Activated T-cell treated with anti-CD3 and anti-CD28 coated beads for 24 hours (primary cell): Measurements from ENCODE around the gene CGREF1.

Source experiments
- DNase-seq: peaks from one replicate; pipeline ENCODE4 v3.0.0-alpha.2; 2020; ENCODE audit warnings: low read depth

CGREF1 gene

DNA sequence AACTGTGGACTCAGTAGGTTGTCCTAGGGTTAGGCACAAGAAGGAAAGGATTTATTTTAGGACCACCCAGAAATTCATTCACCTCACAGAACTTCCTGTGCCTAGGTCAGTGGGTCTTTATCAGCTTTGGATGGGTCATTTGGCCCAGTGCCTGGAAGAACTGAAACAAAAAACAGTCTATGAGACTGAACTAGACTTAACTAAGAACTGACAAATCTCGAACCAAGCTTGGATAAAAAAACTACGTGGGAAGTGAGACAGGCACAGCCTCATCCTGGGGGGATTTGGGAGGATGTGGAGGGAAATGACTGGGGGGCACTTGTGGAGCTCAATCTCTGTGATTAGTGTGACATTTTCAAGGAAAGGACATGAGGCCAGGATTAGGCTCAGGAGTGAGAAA is 45.1 kb downstream of the CGREF1 start:
- DNase-seq = no peak

DNA sequence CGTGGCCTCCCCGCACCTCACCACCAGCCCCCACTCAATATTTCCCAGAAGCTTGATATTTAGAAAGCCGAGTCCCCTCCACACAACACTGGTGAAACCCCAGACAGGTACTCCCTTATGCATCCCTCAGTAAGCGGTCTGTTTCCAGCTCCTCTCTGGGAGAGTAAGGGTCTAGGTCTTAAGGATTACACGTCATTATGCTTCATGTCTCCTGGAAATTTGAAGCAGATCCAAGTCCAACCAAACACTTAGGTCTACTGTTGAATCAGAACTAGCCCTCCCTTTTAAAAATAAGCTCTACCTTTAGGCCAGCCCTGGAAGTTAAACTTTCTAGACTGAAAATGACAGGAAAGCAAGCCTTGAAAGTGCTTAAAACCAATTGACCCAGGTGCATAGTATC is 46.0 kb downstream of the CGREF1 start:
- no peak for DNase-seq

DNA sequence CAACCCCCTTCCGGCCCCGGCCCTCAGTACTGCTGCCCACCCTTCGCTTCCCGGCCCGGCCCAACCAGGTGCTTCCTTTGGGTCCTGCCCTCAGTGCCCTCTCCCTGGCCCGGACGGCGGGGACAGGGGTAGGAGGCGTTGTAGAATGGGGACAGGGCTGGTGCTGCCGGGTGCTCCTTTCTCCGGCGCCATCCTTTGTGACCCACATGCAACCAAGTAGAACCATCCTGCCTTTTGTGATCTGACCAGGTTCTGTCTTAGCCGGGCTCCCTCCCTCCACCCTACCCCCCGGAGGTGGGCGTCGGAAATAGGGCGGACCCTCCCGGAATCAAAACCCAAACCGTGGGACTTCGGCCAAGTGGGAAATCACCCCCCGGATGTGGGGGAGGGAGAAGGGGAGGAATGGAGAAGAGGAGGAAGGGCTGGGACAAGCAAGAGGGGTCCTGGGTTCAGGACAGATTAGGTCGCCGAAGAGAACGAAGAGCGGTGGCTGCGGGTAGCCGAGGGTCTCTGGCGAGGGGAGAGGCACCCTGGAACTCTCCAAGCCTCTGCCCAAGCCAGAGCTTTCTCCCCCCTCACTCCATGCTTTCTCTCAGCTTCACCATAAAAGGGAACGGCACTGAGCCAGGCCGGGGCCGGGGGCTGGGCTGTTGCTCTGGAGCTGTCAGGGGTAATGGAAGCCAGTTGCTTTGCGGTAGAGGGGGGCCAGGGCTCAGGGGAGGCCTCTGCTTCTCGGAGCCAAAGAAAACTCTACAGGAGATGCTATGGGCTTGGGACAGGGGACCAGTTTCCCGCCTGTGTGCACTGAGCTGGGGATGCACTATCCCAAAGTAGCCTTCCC is 46.7 kb downstream of the CGREF1 start:
- peak; percentile 12 for DNase-seq

DNA sequence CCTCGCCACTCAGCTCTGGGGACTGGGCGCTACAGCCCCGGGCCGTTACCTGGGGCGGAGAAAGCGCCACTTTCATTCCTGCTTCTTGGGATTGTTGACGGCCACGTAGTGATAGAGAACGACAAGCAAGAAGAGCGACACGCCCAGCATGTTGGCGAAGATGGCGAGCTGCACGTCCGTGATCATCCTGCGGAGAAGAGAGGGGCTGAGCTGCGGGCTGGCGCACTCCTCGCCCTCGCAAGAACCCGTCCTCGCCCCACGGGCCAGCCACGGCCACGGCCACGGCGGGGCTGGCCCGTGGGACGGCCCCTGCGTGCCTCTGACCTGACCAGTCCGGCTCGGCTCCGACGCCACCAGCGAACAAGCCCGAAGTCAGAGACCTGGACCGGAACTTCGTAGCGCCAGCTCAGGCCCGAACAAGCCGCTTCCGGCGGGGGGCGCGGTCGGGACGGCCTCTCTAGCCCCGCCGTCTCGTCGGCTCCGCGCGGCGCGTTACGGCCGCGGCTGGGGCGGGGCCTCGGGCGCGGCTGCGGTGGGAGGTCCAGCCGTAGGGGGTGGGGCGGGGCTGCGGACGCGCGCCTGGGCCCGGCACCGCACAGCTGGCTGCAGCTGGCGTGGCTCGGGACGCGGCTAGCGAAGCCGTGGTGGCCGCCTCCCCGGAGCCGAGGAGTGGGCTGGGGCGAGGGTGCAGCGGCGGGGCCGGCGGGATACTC is 47.5 kb downstream of the CGREF1 start, which contains the start of gene OST4:
TSS of gene OST4 (minus strand) at position 378 of the 713 bp plus-strand sequence.
- peak; percentile 87 for DNase-seq

DNA sequence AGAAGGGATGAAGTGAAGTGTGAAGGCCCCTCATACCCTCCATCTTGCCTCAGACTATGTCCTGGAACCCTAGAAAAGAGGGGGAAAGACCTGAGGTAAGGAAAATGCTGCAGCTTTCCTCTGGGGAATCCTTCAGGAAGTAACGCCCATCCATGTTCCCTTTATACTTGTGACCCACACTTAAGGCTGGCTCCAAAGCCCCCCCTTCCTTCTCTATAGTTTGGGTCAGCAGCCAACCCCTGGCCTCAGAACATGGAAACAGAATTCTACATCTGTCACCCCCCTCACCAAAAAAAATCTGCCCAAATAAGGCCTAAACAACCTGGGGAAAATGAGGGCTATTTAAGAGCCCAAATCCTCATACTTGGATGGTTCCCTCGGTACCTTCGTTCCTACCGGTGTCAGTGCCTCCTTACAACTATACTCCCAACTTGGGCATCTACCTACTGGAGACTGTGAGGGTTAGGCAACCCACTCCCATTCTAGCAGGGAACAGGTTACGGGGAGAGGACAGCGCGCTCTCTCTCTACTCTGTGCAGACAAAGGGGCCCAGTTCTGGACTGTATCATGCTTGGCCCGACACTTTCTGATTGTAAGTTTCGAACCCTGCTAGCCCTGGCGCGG is 48.2 kb downstream of the CGREF1 start:
- no peak for DNase-seq

DNA sequence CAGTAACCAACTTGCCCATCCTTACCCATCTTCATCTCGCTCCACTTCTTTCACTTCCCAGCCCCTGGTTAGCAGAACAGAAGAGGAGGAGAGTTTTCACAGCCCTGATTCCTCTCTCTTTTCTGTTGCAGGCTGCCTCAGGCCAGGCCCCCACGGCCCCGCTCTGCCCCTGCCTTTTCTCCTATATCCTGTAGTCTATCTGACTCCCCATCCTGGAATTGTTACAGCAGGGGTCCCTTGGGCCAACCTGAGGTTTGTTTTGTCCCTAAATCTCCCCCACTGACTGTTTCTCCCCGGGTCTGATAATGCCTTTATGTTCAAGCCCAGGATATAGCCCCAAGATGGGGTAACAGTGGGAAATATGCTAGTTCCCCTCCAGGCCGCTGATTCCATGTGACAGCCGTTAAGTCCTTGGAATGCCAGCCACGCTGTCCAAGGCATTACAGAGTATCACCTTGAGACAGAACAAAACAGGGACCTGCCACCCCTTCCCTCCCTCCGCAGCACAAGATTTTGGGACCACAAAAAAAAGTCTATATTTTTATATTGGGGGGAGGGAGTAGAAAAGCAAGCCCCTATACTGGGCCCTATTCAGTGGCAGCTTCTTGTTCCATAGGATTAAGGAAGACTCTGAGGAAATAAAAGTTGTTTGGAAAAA is 48.8 kb downstream of the CGREF1 start:
- no peak for DNase-seq

DNA sequence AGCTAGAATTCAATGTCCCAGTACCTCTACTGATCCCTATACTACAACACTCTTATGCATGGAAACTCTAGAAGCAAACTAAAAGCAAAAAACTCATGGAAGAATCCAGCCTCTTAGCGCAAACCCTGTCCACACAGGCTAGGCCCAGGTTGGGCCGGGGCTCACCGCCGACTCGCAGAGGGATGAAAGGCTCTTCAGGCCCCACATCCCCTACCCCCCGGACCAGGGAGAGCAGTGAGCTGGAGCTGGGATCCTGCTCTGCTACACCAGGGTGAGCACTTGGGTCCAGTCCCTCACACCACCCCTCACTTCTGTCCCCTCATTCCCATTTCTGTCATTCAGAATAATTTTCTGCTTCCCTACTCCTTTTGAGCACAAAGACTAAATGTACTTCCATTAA is 49.5 kb downstream of the CGREF1 start:
- no peak for DNase-seq

DNA sequence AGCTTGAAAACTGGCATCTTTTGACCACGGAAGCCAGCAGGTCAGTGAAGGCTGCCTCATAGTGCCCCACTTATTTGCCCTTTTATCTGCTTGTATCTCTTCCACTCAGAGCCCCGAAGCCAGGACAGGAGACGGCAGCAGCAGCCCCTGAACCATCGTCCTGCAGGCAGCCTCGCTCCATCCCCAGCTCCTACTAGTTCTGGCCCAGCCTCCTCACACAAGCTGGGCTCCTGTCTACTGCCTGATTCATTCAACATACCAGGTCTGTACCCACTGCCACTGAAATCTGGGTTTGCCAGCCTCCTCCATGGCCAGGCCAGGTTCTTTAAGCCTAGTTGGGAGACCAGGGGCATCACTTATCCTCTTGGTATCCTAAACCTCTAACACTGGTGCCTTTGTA is 51.5 kb downstream of the CGREF1 start:
- DNase-seq = no peak

DNA sequence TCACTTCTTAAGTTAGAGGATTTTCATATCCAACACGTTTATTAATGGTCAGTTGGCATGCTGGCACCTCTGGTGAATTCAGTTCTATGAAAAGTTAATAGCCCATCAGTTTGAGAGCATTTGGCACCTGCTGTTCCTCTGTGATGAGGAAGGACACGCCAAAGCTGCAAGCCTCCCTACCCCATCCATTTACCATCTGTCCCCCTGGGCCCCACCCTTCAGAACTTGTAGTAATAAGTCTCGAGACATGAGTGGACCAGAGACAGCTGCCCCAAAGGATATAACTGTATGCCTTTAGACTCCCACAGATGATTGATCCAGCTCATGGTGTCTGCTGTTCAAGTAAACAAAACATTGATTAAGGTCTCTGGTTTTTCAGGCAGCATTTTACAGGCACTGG is 53.8 kb downstream of the CGREF1 start:
- no peak for DNase-seq

DNA sequence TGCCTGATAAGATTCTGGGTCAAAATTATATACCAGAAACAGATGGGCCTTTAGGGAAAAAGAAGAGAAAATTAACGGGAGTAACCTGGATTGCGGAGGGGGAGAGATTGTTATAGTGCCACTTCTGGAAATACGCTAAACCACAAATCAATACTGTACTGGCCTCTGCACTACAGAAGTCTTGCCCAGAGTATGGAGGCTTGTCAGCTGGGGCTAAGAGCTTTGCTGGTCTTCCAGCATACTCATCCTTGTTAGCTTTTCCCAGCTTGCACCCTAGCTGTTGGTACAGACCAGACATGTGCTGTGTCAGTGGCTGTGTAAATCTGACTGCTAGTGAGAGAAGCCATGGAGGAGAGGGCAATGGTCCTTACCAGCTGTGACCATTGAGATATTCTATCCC is 58.6 kb downstream of the CGREF1 start:
- no peak for DNase-seq

DNA sequence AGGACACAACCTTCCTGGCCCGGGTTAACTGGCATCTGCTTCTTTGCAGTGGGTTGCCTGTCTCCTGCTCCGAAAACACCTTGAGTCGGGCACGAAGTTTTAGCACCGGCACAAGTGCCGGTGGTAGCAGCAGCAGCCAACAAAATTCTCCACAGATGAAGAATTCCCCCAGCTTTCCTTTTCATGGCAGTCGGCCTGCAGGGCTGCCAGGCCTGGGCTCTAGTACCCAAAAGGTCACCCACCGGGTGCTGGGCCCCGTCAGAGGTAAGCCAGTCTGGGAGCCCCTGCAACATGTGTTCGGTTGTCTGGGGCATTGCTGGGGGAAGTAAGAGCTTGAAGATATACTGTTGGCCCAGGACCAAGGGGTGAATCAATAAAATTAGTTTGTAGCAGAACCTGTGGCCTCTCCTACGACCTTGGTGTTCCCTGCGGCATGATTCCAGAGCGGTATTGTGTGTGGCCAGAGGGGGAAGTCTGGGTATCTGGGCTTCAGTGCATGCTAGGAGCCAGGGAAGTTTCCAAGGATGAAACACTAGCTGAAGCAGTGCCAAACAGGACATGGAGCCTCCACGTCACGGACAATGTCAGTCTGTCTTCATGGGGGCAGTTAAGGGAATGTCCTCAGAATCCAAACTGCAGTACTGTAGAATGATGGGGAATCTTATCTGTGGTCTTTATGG is 59.6 kb downstream of the CGREF1 start:
- DNase-seq = no peak

DNA sequence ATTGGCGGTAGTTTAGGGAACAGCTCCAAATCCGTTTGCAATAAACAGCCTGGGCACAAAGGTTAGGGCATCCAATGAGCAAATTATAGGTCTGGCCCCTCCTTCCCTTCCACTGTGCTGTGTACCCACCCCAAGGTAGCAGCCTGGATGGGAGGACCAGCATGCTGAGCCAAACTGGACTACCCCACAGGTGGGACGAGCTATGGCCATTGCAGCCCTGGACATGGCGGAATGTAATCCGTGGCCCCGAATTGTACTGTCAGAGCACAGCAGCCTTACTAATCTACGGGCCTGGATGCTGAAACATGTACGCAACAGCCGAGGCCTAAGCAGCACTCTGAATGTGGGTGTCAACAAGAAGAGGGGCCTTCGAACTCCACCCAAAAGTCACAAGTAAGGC is 60.7 kb downstream of the CGREF1 start:
- no peak for DNase-seq

DNA sequence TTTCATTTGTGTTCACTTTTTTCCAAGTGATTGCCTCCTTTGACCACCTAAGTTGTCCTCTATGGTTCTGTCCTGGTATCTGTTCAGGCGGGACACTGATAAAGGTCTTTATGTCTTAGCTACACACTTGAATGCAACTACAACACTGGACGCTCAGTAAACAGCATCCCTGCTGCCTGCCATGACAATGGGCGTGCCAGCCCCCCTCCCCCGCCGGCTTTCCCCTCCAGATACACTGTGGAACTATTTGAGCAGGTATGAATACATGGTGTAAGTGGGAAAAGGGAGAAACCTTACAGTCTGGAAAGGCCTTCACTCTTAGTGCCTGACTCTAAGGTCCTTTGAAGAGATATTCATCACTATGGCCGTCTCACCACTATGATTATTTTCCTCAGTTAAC is 61.7 kb downstream of the CGREF1 start:
- no peak for DNase-seq

DNA sequence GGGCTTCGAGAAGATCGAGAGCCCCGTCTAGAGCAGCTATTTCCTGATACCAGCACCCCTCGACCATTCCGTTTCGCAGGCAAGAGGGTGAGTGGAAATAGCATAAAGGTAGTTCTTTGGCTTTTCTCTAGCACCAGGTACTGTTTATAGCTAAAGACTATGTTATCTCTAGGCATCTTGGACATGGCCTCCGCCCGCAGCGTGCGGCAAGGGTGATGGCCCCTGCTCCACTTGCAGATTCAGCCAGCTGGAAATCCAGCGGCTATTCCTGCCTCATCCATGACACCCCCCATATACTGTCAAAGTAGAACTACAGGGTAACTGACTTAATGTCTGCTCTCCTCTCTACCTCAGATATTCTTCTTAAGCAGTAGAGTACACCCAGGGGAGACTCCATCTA is 64.2 kb downstream of the CGREF1 start:
- DNase-seq = no peak

DNA sequence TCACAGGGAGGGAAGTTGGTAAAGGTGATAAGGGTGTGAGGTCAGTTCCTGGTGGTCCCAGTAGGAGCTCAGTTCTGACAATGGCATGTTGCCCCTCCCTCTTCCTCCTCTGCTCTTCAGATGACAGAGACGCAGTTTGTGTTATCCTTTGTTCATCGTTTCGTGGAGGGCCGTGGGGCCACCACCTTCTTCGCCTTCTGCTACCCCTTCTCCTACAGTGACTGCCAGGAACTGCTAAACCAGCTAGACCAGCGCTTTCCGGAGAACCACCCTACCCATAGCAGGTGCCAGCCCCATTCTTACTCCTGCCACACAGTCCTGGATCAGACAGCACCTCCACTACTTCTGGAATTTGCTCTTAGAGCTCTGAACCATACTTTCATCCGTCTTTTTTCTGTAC is 65.2 kb downstream of the CGREF1 start:
- DNase-seq = no peak

DNA sequence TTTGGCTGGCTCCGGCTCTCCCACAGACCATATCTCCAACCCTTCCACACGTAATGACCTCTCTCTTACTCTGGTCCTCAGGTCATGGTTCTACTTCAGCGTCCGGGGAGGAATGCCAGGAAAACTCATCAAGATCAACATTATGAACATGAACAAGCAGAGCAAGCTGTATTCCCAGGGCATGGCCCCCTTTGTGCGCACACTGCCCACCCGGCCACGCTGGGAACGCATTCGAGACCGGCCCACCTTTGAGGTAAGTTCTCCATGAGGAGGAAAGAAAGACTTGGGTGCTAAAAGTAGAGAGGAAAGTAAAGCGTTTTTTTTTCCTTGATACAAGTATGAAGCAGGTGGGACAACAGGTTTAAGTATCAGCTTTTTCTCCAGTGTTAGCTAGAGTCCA is 65.6 kb downstream of the CGREF1 start:
- no peak for DNase-seq

DNA sequence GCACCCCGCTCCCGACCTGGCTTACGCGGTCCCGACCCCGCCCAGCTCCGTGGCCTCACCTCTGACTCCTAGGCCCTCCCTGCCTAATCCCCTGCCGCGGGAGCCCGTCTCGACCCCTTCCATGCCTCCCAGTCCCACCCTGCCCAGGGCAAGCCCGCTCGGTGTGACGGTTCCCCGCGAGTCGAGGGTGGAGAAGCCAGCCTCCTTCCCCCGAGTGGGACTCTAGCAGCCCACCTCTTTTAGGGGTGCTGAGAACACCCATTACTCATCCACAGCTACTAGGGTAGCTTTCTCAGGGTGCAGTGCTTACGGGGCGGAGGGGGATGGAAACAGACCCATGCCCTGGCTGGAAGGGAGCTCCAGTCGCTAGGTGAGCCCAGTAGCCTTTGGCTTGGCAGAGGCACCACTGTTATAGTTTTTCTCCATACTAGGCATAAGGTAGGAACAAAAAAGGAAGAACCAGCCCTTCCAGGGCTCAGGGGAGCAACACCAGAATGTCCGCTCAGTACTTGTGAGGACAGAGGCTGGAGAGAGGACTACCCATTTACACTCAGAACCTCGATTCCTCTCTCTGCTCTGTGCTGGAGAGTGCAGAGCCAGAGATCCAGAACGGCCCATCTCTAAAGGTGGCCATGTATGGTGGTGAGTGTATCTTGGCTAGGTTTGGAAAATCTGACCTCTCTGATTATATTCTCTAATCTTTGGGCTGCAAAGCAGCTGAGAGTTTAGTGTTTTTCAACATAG is 66.9 kb downstream of the CGREF1 start:
- DNase-seq = peak; percentile 4

DNA sequence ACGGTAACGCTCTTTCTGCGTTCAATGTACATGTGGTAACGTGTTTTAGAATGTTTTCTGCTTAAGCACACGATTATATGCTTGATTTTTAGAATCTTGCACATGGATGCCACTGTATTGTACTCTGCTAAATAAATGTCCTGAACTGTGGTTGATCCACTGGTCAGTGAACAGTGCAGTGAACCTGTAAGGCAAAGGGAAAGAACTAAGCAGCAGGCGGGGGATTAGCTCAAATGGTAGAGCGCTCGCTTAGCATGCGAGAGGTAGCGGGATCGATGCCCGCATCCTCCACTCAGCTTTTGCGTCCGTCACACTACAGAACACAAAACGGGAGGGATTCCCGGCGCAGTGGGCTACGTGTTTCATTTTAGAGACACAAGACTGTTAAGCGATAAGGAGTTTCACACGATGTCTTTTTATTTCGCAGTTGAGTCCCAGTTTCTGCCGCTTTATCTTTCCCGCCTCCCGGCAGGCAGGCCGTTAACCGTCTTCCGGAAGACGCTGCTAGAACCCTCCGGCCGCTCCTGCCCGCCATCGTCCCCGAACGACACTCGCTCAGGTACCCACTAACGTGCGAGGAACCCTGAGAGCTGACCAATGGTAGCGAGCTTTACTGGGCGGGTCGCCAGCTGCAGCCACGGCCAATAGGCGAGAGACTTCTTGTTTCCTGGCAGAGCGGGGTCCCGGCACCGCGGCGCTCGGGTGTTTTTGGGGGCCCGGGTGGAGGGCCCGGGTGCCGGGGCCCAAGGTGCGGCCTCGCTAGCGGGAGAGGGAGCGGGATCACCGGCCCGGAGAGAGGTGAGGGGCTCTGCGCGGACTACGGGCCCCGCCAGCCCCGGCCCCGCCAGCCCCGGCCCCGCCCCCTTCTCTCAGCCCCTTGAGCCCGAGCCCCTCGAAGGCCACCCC is 67.7 kb downstream of the CGREF1 start, which contains the start of gene AGBL5:
TSS of gene AGBL5 (plus strand) at position 673 of the 906 bp plus-strand sequence. CDS start 1,291 bp downstream, outside the sequence.
- DNase-seq = peak; percentile 96
